GM12872 (cell line): ENCODE data around the gene STATH.

Source experiments
- TF ChIP-seq, protein P1 (sequence below): IDR thresholded peaks from 3 replicates; pipeline ENCODE4 v1.5.1; 2011; ENCODE audit warnings: low read depth, mild to moderate bottlenecking, low read length, moderate library complexity; ENCODE audit not compliant: insufficient read depth

Gene STATH, protein sequence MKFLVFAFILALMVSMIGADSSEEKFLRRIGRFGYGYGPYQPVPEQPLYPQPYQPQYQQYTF

DNA sequence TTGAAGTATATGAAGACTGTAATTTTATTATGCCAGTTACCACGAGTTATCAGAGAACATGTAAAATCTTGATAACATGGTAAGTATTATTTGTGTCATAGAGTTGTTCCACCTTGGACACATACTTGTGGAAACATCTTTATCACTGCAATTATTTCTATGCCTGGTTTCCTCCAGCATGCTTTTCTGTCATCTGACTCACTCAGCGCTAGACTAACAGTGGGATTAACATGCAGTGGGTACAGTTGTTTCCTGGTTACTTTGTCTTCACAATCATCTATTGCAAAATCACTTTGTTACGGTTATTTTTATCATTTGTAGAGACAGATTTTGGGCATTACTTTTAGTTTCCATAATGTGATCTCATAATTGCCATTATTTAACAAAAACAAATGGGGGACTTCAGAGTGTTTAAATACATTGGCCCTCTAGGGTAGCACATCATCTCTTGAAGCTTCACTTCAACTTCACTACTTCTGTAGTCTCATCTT lies at the start of gene STATH:
TSS of gene STATH (plus strand) at position 441 of the 491 bp plus-strand sequence. CDS start 2,472 bp downstream, outside the sequence.
- TF ChIP-seq, protein P1, sequence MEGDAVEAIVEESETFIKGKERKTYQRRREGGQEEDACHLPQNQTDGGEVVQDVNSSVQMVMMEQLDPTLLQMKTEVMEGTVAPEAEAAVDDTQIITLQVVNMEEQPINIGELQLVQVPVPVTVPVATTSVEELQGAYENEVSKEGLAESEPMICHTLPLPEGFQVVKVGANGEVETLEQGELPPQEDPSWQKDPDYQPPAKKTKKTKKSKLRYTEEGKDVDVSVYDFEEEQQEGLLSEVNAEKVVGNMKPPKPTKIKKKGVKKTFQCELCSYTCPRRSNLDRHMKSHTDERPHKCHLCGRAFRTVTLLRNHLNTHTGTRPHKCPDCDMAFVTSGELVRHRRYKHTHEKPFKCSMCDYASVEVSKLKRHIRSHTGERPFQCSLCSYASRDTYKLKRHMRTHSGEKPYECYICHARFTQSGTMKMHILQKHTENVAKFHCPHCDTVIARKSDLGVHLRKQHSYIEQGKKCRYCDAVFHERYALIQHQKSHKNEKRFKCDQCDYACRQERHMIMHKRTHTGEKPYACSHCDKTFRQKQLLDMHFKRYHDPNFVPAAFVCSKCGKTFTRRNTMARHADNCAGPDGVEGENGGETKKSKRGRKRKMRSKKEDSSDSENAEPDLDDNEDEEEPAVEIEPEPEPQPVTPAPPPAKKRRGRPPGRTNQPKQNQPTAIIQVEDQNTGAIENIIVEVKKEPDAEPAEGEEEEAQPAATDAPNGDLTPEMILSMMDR = no peak

DNA sequence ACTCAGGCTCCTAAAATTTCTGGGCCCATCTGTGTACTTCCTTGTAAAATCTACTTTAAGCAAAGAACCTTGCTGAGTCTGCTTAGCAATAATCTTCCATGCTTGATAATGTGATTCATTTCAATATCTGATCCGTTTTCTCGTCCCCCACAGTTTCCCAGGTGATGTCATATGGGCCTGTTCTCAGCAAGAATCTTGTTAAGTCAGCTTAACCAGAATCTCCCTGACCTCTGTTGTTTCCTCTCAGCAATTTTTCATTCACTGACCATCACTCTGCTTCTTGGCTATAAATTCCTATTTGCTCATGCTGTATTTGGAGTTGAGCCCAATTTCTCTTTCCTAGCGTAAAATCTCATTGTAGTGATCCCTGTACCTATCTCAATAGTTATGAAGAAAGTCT lies 44.2 kb upstream of the STATH start:
- TF ChIP-seq, protein P1 = no peak

DNA sequence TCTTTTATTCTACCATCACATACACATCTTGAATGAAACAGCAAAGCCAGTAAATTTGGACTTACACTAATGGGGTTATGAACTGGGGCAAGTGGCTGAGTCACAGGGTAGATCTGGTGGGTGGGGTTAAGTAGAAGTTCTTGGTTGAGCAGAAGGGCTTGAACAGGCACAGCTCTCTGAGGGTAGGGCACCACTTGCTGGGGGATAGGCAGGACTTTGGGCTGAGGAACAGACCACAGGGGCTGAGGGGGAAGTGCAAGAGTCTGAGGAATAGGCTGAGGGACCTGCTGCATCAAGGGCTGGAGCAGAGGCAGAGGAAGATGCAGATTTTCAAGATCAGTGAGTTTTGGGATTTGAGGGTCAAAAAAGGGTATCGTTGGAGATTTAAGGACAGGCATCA lies 38.6 kb upstream of the STATH start:
- TF ChIP-seq, protein P1 = no peak

DNA sequence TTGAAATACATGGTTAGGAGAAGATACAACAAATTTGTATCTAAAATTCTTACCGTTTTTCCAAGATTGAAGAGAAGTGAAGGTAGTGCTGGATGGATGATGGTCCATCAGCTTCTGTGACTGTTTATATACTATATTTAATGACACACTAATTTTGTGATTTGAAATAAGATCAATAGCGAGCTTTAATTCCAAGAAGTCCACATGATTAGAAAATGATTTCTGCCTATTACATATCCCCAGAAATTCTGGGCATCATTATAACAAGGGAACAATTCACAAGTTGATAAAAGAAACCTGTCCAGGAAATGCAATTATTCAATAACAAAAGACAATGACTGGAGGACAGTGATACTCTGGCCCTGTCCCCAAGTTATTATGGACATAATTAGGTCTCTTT lies 30.1 kb upstream of the STATH start, which contains the start of gene CSN2:
TSS of gene CSN2 (minus strand) at position 101 of the 400 bp plus-strand sequence. CDS start 4,733 bp downstream, outside the sequence.
- TF ChIP-seq, protein P1 = no peak

DNA sequence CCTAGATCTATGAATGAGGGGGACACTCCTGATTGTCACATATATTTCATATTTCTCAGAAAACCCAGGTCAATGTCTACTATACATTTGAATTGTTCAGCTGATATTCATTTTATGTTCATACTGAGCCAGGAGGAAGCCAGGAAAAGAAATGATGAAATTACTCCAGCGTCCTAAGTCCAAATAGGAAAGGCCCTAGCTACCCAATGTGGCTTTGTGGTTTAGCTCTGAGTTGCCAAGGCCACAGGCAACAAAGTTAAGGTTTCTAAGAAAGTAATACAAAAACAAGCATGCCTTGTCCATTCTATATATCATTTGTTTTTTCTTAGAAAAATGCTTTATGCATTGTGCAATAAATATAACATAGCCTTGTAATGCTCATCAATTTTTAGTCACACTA lies 25.7 kb upstream of the STATH start:
- TF ChIP-seq, protein P1 = no peak

DNA sequence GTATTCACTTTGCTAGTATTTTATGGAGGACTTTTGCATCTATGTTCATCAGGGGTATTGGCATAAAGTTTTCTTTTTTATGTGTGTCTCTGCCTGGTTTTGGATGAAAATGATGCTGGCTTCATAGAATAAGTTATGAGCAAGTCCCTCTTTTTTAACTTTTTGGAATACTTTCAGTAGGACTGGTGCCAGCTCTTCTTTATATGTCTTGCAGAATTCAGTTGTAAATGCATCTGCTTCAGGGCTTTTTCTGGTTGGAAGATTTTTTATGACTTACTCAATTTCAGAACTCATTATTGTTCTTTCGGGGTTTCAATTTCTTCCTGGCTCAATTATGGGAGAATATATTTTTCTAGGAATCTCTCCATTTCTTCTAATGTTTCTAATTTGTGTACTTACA lies 21.1 kb upstream of the STATH start:
- TF ChIP-seq, protein P1 = no peak

DNA sequence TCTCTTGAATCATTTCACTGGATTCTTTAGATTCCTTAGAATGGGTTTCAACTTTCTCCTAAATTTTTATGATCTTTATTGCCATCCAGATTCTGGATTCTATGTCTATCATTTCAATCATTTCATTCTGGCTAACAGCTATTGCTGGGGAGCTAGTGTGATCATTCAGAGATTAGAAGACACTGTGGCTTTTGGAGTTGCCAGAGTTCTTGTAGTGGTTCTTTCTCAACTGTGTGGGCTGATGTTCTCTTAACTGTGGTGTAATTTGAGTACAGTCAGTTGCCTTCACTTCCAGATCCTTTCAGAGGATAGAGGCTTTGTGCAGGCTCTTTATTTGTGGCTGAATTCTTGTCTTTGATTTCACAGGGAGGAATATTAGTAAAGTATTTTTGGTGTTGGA lies 18.2 kb upstream of the STATH start:
- TF ChIP-seq, protein P1 = no peak
